22Rv1 (cell line): ENCODE measurements around the gene DEGS2.

ENCODE experiments used
- ZFX ChIP-seq: fragments of 450-650 bp; IDR thresholded peaks from 2 replicates; pipeline ENCODE4 v1.6.1; 2017; ENCODE audit warnings: antibody characterized with exemption, borderline replicate concordance
- TF ChIP-seq, protein P1 (sequence below): fragments of 450-650 bp; IDR thresholded peaks from 2 replicates; pipeline ENCODE4 v1.5.1; 2017; ENCODE audit warnings: mild to moderate bottlenecking

- TF ChIP-seq, protein P1, sequence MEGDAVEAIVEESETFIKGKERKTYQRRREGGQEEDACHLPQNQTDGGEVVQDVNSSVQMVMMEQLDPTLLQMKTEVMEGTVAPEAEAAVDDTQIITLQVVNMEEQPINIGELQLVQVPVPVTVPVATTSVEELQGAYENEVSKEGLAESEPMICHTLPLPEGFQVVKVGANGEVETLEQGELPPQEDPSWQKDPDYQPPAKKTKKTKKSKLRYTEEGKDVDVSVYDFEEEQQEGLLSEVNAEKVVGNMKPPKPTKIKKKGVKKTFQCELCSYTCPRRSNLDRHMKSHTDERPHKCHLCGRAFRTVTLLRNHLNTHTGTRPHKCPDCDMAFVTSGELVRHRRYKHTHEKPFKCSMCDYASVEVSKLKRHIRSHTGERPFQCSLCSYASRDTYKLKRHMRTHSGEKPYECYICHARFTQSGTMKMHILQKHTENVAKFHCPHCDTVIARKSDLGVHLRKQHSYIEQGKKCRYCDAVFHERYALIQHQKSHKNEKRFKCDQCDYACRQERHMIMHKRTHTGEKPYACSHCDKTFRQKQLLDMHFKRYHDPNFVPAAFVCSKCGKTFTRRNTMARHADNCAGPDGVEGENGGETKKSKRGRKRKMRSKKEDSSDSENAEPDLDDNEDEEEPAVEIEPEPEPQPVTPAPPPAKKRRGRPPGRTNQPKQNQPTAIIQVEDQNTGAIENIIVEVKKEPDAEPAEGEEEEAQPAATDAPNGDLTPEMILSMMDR = no peak
- no peak for TF ChIP-seq ZFX
Observed at GRCh38 chr14:100119251-100119650, 40.2 kb downstream of the DEGS2 start.
